Medulla oblongata (tissue), 1 donor: Measurements from ENCODE around the gene DERL3.
A peak's percentile ranks its signal among the peaks of the same experiment; 100 is the strongest.

Experiments used
- DNase-seq: peaks from one replicate; pipeline ENCODE4 v3.0.0-alpha.2; 2015; ENCODE audit errors: extremely low spot score

The DERL3 gene

GRCh38 chr22:23803001-23803819, 35.6 kb downstream of the DERL3 start:
- DNase-seq = no peak

- no peak for DNase-seq
Observed at GRCh38 chr22:23801886-23802377, 36.9 kb downstream of the DERL3 start.

- no peak for DNase-seq
Observed at GRCh38 chr22:23801238-23801821, 37.5 kb downstream of the DERL3 start.

- DNase-seq = no peak
Observed at GRCh38 chr22:23800297-23801237, 38.2 kb downstream of the DERL3 start.

- DNase-seq = no peak
Observed at GRCh38 chr22:23796461-23796860, 42.3 kb downstream of the DERL3 start.

GRCh38 chr22:23793326-23793725, 45.5 kb downstream of the DERL3 start:
- DNase-seq = no peak

GRCh38 chr22:23791738-23792645, 46.8 kb downstream of the DERL3 start:
- DNase-seq = no peak

- no peak for DNase-seq
Observed at GRCh38 chr22:23790819-23791737, 47.7 kb downstream of the DERL3 start.

GRCh38 chr22:23789638-23790037, 49.2 kb downstream of the DERL3 start:
- DNase-seq = peak; percentile 53

GRCh38 chr22:23789121-23789520, 49.7 kb downstream of the DERL3 start:
- DNase-seq = no peak

- DNase-seq = no peak
Observed at GRCh38 chr22:23787910-23788309, 50.9 kb downstream of the DERL3 start.

GRCh38 chr22:23787600-23787896, 51.3 kb downstream of the DERL3 start:
- DNase-seq = no peak

GRCh38 chr22:23786752-23787599, 51.8 kb downstream of the DERL3 start, which contains the start of gene SMARCB1:
Gene SMARCB1, plus strand, starts transcription at chr22:23786966. Its CDS starts 204 bp downstream, at chr22:23787170.
- DNase-seq = peak; percentile 91

- DNase-seq = no peak
Observed at GRCh38 chr22:23786261-23786710, 52.5 kb downstream of the DERL3 start.
